ENCODE results near the gene KPNB1.

- no peak for TF ChIP-seq RAD21 (conservative IDR thresholded peaks at IDR 0.05 in 1 of 2, IDR thresholded peaks at IDR 0.05 in 1 of 2)
- no peak for TF ChIP-seq PHF8 (IDR thresholded peaks at IDR 0.05; ENCODE audit: borderline replicate concordance, low read depth)
- no peak for TF ChIP-seq JUN (IDR thresholded peaks at IDR 0.05)
Observed at GRCh38 chr17:47724705-47725104, 75.0 kb downstream of the KPNB1 start.

Data from A549 (cell line).